Parathyroid adenoma (tissue), 2 donors: ENCODE measurements around the gene SOHLH1.

Experiments used
- H2AFZ ChIP-seq: fragments of 300-600 bp; sonication (generic); one replicate; pipeline ENCODE4 v1.7.0; 2017; ENCODE audit warnings: antibody characterized with exemption, mild to moderate bottlenecking
- H3K27ac ChIP-seq: fragments of 300-600 bp; sonication (generic); one replicate; pipeline ENCODE4 v1.7.0; 2017
- H3K27me3 ChIP-seq: fragments of 300-600 bp; sonication (generic); one replicate; pipeline ENCODE4 v1.7.0; 2017; ENCODE audit warnings: low read length; ENCODE audit not compliant: control insufficient read depth, insufficient read depth
- H3K36me3 ChIP-seq: fragments of 300-600 bp; sonication (generic); one replicate; pipeline ENCODE4 v1.7.0; 2017; ENCODE audit warnings: low read length; ENCODE audit not compliant: control insufficient read depth, insufficient read depth
- H3K4me1 ChIP-seq: fragments of 300-600 bp; sonication (generic); one replicate; pipeline ENCODE4 v1.7.0; 2017; ENCODE audit warnings: control low read depth
- H3K4me2 ChIP-seq: fragments of 300-600 bp; sonication (generic); one replicate; pipeline ENCODE4 v1.7.0; 2017; ENCODE audit warnings: low read length
- H3K4me3 ChIP-seq: fragments of 300-600 bp; sonication (generic); one replicate; pipeline ENCODE4 v1.7.0; 2017; ENCODE audit warnings: low read depth, low read length
- H3K79me2 ChIP-seq: fragments of 300-600 bp; sonication (generic); one replicate; pipeline ENCODE4 v1.7.0; 2017; ENCODE audit warnings: control low read depth
- H3K9ac ChIP-seq: fragments of 300-600 bp; sonication (generic); one replicate; pipeline ENCODE4 v1.7.0; 2017; ENCODE audit warnings: mild to moderate bottlenecking
- H3K9me3 ChIP-seq: fragments of 300-600 bp; sonication (generic); one replicate; pipeline ENCODE4 v1.7.0; 2017; ENCODE audit warnings: low read length; ENCODE audit not compliant: control insufficient read depth
- CTCF ChIP-seq: fragments of 300-600 bp; sonication (generic); IDR thresholded peaks from one replicate; pipeline ENCODE4 v1.7.0; 2017; ENCODE audit warnings: antibody characterized with exemption, mild to moderate bottlenecking
- donor health status: primary hyperparathyroidism.

The SOHLH1 gene

GRCh38 chr9:135696446-135696845 lies 2.8 kb downstream of the SOHLH1 start:
- H3K79me2 ChIP-seq: no peaks in the 10 kb centered on the region
- TF ChIP-seq CTCF: no peak
- H3K4me3 ChIP-seq: no peak overlapping the region
- no peaks in the 10 kb centered on the region for H3K4me1 ChIP-seq
- H3K9ac ChIP-seq: no peak overlapping the region
- H3K4me2 ChIP-seq: no peak overlapping the region
- H3K9me3 ChIP-seq: no peaks in the 10 kb centered on the region
- no peaks in the 10 kb centered on the region for H3K27me3 ChIP-seq
- no peak overlapping the region for H2AFZ ChIP-seq
- no peak overlapping the region for H3K27ac ChIP-seq
- H3K36me3 ChIP-seq: no peaks in the 10 kb centered on the region

- no peaks in the 10 kb centered on the region for H3K27me3 ChIP-seq
- H3K79me2 ChIP-seq: no peaks in the 10 kb centered on the region
- no peak overlapping the region for H3K27ac ChIP-seq
- H3K9me3 ChIP-seq: no peaks in the 10 kb centered on the region
- H2AFZ ChIP-seq: no peak overlapping the region
- no peaks in the 10 kb centered on the region for H3K36me3 ChIP-seq
- H3K4me3 ChIP-seq: no peak overlapping the region
- no peak for TF ChIP-seq CTCF
- H3K9ac ChIP-seq: no peak overlapping the region
- no peaks in the 10 kb centered on the region for H3K4me1 ChIP-seq
- H3K4me2 ChIP-seq: no peak overlapping the region
Observed at GRCh38 chr9:135695642-135696041, 3.6 kb downstream of the SOHLH1 start.

- H3K9me3 ChIP-seq: no peaks in the 10 kb centered on the region
Observed at GRCh38 chr9:135695036-135695435, 4.2 kb downstream of the SOHLH1 start.

GRCh38 chr9:135694414-135694813 lies 4.9 kb downstream of the SOHLH1 start:
- H3K27ac ChIP-seq: no peak overlapping the region
- no peaks in the 10 kb centered on the region for H3K27me3 ChIP-seq
- no peaks in the 10 kb centered on the region for H3K9me3 ChIP-seq
- no peak for TF ChIP-seq CTCF
- no peaks in the 10 kb centered on the region for H3K36me3 ChIP-seq
- H3K4me3 ChIP-seq: no peak overlapping the region
- no peaks in the 10 kb centered on the region for H3K79me2 ChIP-seq
- no peak overlapping the region for H2AFZ ChIP-seq
- H3K4me1 ChIP-seq: no peaks in the 10 kb centered on the region
- no peak overlapping the region for H3K9ac ChIP-seq
- H3K4me2 ChIP-seq: no peak overlapping the region

More at GRCh38 chr9:135695036-135695435, 4.2 kb downstream of the SOHLH1 start:
- H3K4me3 ChIP-seq: no peak overlapping the region
- H3K27me3 ChIP-seq: no peaks in the 10 kb centered on the region
- no peak overlapping the region for H3K27ac ChIP-seq
- no peaks in the 10 kb centered on the region for H3K36me3 ChIP-seq
- H3K79me2 ChIP-seq: no peaks in the 10 kb centered on the region
- no peak overlapping the region for H3K4me2 ChIP-seq
- no peaks in the 10 kb centered on the region for H3K4me1 ChIP-seq
- no peak overlapping the region for H2AFZ ChIP-seq
- no peak for TF ChIP-seq CTCF
- H3K9ac ChIP-seq: no peak overlapping the region

- Histone ChIP-seq H3K9me3 (no peaks in the 10 kb centered on the region), H3K36me3 (no peaks in the 10 kb centered on the region), H3K27me3 (no peaks in the 10 kb centered on the region), H3K4me2 (no peak overlapping the region), H3K4me1 (no peaks in the 10 kb centered on the region), H3K79me2 (no peaks in the 10 kb centered on the region), H3K27ac (no peak overlapping the region), H3K9ac (no peak overlapping the region), H3K4me3 (no peak overlapping the region), H2AFZ (no peak overlapping the region)
- TF ChIP-seq CTCF: no peak
Observed at GRCh38 chr9:135693771-135694170, 5.5 kb downstream of the SOHLH1 start.
